Skeletal muscle cell (primary cell): ENCODE data around the gene NCOA6.

Source experiments
- DNase-seq: peaks from one replicate; pipeline ENCODE4 v3.0.0-alpha.2; 2010; ENCODE audit warnings: low read depth
- H3K4me3 ChIP-seq: 2 replicates; pipeline ENCODE4 v1.5.1; 2011; ENCODE audit warnings: low read depth, mild to moderate bottlenecking, control low read depth, low read length, moderate library complexity

The NCOA6 gene

GRCh38 chr20:34676642-34677373 is 148.6 kb downstream of the NCOA6 start, which contains the start of gene PIGU:
Gene PIGU (minus strand): TSS chr20:34677092. CDS start chr20:34677085, 7 bp downstream.
- peak within 1 kb of the TSS; percentile 77 for H3K4me3 ChIP-seq
- DNase-seq: peak; percentile 77

- no peak for DNase-seq
- peak overlapping the region; percentile 77 for H3K4me3 ChIP-seq
Measured at GRCh38 chr20:34675993-34676641, 149.3 kb downstream of the NCOA6 start.

DNA sequence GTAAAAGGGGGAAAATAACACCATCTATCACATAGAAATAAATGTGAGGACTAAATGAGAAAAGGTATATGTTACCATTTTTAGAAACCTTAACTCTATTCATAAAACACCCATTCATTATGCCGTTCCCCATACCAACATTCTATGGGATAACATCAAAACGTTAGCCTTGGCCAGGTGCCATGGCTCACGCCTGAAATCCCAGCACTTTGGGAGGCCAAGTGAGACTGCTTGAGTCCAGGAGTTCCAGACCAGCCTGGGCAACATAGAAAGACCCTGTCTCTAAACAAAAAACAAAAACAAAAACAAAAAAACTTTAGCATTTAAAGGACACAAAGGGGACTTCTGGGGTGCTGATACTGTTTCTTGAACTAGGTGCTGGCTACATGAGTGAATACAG is 149.9 kb downstream of the NCOA6 start:
- H3K4me3 ChIP-seq: no peak overlapping the region
- no peak for DNase-seq

GRCh38 chr20:34673412-34673811 is 152.0 kb downstream of the NCOA6 start:
- H3K4me3 ChIP-seq: no peak overlapping the region
- DNase-seq: no peak

DNA sequence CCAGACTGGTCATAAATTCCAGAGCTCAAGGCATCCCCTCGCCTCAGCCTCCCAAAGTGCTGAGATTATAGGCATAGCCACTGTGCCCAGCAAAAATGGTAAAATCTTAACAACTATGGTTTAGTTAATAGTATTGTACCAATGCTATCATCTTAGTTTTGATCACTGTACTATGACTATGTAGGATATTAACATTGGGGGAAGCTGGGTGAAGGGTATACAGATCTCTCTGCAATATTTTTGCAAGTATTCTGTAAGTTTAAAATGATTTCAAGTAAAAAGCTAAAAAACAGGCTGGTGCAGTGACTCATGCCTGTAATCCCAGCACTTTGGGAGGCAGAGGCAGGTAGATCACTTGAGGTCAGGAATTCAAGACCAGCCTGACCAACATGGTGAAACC is 156.4 kb downstream of the NCOA6 start:
- DNase-seq: no peak
- H3K4me3 ChIP-seq: no peak overlapping the region
